TTC549 (cell line): Measurements from ENCODE around the gene PLCXD3.

Source experiments
- FAIRE-seq: peaks from 2 replicates; lab custom pipeline; 2012; peaks lifted over from hg19 to GRCh38; lab: Jason Lieb, UNC

PLCXD3 gene

GRCh38 chr5:41413074-41413473 lies 97.3 kb downstream of the PLCXD3 start:
- FAIRE-seq = no peak

- FAIRE-seq = no peak
Measured at GRCh38 chr5:41412496-41412895, 97.9 kb downstream of the PLCXD3 start.

GRCh38 chr5:41410737-41411136 lies 99.7 kb downstream of the PLCXD3 start:
- no peak for FAIRE-seq

- FAIRE-seq = no peak
Measured at GRCh38 chr5:41410307-41410706, 100.1 kb downstream of the PLCXD3 start.

- no peak for FAIRE-seq
Measured at GRCh38 chr5:41408676-41409443, 101.5 kb downstream of the PLCXD3 start.

GRCh38 chr5:41406936-41407335 lies 103.5 kb downstream of the PLCXD3 start:
- no peak for FAIRE-seq

GRCh38 chr5:41406424-41406823 lies 104.0 kb downstream of the PLCXD3 start:
- FAIRE-seq = no peak

GRCh38 chr5:41404757-41405156 lies 105.6 kb downstream of the PLCXD3 start:
- no peak for FAIRE-seq

- FAIRE-seq = no peak
Measured at GRCh38 chr5:41403846-41404245, 106.6 kb downstream of the PLCXD3 start.

- FAIRE-seq = no peak
Measured at GRCh38 chr5:41402845-41403244, 107.6 kb downstream of the PLCXD3 start.

GRCh38 chr5:41399839-41400238 lies 110.6 kb downstream of the PLCXD3 start:
- FAIRE-seq = no peak

GRCh38 chr5:41392016-41392415 lies 118.4 kb downstream of the PLCXD3 start:
- no peak for FAIRE-seq

- FAIRE-seq = no peak
Measured at GRCh38 chr5:41374631-41375030, 135.8 kb downstream of the PLCXD3 start.

GRCh38 chr5:41373230-41373629 lies 137.2 kb downstream of the PLCXD3 start:
- FAIRE-seq = no peak

GRCh38 chr5:41371738-41372137 lies 138.7 kb downstream of the PLCXD3 start:
- FAIRE-seq = no peak

- no peak for FAIRE-seq
Measured at GRCh38 chr5:41370482-41370881, 139.9 kb downstream of the PLCXD3 start.

GRCh38 chr5:41369799-41370198 lies 140.6 kb downstream of the PLCXD3 start:
- no peak for FAIRE-seq

- FAIRE-seq = no peak
Measured at GRCh38 chr5:41368158-41368557, 142.2 kb downstream of the PLCXD3 start.

- FAIRE-seq = no peak
Measured at GRCh38 chr5:41365369-41365768, 145.0 kb downstream of the PLCXD3 start.

- FAIRE-seq = no peak
Measured at GRCh38 chr5:41364346-41364745, 146.1 kb downstream of the PLCXD3 start.

- no peak for FAIRE-seq
Measured at GRCh38 chr5:41363343-41363986, 146.9 kb downstream of the PLCXD3 start.

GRCh38 chr5:41356786-41357185 lies 153.6 kb downstream of the PLCXD3 start:
- FAIRE-seq = no peak

- no peak for FAIRE-seq
Measured at GRCh38 chr5:41349846-41350245, 160.6 kb downstream of the PLCXD3 start.

GRCh38 chr5:41347569-41347968 lies 162.8 kb downstream of the PLCXD3 start:
- no peak for FAIRE-seq
